Activated CD8-positive, alpha-beta memory T cell treated with anti-CD3 and anti-CD28 coated beads for 1 hour (primary cell): ENCODE measurements around the gene ASCC1.
A peak's percentile ranks its signal among the peaks of the same experiment; 100 is the strongest.

Source experiments
- DNase-seq, 2 donors: peaks; one replicate each; pipeline ENCODE4 v3.0.0-alpha.2; 2020; ENCODE audit warnings: low read depth in 1 of 2; ENCODE audit errors: extremely low read depth in 1 of 2

The ASCC1 gene

DNA sequence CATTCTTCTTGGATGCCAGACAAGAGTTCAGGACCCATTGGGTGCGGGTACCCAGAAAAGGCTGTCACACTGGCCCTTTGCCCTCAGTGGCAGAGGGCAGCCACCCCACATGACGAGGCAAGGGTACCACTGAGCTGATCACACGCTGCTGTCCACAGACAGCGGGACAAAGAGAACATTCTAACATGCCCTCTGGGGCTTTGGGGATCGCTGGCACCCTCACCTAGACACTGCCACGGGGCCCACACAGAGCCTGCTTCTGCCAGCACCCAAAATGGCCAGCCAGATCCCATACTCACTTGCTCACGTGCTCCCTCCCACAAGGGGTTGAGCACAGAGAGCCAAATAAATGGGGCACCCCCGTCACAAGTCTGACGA lies 111.0 kb downstream of the ASCC1 start:
- DNase-seq, result no peak

DNA sequence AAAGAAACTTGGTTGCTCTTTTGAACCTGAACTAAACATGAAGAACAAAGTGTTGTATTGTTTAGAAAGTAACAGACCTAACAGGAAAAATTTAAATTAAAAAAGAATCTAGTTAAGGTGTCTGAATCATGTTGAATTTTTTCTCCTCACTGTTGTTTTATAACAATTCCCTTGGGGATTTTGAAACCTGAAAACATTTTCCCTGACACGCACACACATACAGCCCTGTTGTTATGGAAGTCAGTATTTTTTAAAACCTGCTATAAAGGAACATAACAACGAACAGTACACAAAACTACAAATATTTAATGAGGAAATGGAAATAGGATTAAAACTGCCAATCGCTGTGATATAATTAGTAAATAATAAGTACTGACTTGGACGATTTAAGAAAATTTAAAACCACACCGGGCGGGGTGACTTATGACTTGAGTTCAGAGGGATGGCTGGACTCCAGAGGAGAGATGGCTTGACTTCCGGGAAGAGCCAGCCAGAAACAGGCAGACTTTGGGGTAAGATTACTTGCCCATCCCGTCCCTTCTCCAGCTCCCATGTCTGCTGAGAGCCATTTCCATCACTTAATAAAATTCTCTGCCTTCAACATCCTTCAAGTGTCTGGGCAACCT lies 111.5 kb downstream of the ASCC1 start:
- no peak for DNase-seq

DNA sequence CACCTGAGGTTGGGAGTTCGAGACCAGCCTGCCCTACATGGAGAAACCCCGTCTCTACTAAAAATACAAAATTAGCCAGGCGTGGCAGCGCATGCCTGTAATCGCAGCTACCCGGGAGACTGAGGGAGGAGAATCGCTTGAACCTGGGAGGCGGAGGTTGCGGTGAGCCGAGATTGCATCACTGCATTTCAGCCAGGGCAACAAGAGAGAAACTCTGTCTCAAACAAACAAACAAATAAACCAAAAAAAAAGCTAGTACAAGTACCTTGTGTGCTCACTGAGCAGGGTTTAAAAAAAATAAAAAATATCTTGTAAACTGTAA lies 116.5 kb downstream of the ASCC1 start:
- no peak for DNase-seq

DNA sequence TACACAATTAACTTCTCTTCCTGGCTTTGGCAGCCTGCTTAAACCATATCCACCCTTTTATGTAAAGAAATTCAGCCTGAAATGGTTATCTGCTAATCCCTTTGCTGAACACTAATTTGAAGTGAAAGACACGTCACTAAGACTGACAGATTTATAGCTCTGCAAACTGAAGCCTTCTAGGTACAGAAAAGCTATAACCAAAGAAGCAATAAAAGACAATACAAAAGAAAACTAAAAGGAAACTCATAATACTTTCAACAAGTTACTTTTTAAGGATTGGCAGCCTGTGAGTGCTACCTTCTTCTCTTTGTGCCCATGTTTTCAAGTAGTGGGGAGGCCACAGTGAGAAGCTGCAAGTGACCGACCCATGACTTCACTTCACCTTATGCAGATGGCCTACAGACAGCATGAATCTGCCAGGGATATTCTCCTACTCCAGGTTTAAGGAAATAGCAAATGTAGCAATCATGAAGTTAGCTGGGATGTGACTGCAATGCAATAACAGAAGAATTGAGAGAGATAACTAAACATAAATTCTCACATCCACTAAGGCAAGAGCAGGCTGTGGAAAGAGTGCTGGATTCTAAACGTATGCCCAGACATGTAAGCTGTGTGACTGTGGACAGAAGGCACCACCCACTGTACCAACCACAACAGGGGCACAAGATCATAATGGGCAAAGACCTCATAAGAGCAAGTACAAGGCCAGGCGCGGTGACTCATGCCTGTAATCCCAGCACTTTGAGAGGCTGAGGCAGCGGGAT lies 117.1 kb downstream of the ASCC1 start:
- DNase-seq, result no peak

DNA sequence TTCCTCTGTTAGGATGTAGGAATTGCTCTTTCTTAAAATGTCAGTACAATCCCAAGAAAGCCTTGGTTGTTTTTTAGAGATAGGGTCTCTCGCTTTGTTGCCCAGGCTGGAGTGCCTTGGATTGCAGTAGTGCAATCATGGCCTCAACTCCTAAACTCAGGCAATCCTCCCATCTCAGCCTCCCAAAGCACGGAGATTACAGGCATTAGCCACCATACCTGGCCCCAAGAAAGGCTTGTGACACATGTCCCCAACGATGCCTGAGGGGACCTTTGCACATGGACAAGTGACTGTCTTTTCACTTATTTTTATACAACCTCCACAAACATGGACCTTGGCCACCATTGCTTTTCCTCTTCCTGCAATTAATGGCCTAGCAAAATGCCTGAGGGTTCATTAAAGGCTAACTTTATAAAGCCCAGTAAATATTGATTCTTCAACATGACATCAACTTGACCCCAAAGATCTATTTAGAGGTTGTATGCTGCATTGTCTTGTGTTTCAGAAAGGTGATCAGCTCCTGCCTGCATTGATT lies 117.7 kb downstream of the ASCC1 start:
- no peak for DNase-seq

DNA sequence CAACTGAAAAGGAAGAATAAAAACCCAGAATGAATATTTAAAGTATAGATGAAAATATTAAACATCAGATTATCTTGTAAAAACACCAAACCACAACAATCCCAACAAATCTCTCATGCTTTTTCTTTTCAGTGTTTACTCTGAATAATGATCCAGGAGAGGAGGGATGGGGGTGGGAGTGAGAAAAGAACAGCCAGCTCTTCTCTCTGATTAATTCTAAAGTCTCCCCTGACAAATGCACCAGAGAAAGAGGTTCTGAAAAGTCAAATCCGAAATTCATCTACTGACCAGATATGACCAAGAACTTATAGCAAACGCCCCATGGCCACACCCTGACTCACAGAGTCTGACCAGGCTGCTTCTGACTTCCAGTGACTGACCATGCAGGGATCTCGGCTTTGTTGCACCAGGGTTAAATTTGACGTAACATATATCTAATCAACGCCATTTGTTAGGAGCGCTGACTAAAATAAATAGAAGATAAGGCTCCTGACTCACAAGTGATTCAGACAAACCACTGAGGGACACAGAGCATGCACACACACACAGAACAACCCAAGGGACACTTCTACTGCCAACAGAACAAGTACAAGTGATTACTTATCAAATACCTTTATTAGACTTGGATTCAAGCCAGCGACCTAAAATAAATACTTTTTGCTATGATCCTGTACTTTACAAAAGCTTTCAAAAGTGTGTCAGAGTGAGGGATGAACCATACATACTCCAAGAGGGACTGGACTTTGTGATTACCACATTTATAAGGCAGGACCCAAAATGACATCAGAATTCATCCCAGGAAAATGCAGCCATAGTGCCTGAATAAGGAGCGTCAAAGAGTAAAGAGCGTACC lies 118.4 kb downstream of the ASCC1 start:
- DNase-seq, result no peak

DNA sequence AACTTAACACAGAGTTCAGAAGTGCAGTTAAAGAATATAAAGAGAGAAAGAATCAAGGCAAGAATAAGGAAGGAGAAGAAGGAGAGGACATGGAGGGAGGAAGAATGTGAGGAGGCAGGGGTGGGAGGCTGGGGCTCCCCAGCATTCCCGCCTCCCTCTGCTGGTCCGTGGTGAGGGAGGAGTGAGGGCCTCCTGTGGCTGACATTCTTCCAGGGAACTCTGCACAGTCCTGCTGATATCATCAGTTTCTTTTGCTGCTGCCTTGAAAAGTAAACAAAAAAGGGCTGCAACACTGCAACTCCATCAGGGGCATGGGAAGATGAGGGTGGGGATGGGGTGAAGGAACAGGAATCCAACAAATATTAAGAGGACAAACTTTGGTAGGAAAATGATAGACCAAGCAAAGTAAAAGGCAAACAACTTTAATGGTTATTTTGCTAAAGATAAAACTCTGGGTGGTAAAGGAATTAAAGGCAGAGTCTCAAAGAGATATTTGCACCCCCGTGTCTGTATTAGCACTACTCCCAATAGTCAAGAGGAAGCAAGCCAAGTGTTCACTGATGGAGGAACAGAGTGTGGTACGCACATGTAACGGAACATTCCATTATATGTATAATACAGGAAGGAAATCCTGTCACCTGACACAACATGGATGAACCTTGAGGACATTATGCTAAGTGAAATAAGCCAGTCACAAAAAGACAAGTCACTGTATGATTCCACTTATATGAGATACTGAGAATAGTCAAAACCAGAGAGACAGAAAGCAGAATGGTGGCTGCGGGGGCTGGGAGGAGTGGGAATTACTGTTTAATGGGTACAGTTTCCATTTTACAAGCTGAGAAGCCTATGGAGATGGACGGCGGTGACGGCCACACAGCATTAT lies 119.7 kb downstream of the ASCC1 start:
- DNase-seq, result no peak

DNA sequence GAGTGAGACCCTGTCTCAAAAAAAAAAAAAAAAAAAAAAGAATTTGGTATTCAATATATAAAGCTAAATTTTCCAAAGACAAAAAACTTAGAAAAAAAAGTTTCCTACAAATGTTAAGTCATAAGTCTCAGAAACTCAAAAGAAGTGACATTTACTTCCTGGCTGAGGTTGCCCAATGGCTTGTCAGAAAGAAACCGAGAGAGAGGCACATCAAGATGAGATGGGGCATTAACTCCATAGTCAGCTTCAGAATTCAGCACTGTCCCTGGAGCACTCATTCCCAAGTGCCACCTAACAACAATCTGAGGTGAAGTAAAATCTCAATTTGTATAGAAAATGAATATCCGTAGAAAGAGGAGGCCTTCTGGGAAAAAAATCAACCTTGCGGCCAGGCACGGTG lies 120.9 kb downstream of the ASCC1 start:
- DNase-seq, result no peak

DNA sequence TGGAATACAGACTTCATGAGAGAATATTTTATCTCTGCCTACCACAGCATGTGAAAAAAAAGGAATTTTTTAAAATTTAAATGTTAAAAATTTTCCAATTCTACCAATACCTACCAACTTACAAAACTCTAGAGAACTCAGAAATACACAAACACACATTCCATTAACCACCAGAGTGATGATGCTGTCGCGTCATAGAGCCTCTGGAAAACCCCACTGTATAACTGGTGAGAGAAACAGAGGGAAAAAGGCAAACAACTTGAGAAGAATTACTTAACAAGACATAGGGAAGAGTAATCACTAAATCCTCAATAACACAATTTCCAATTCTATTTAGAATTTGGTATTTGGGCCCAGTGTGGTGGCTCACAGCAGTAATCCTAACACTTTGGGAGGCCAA lies 121.5 kb downstream of the ASCC1 start:
- no peak for DNase-seq

DNA sequence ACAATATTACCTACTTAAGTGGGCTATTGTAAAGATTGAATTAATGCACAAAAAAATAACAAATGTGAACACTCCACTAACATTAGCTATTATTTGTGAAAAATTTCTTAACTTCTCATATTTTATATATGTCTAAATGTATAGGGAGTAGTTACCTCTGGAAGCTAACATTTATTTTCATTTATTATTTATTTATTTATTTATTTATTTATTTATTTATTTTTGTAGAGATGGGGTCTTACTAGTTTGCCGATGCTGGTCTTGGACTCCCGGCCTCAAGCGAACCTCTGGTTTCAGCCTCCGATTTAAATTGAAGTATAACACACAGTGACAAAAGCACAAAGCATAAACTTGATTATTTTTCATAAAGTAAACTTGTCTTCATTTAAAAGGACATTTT lies 122.6 kb downstream of the ASCC1 start:
- no peak for DNase-seq

DNA sequence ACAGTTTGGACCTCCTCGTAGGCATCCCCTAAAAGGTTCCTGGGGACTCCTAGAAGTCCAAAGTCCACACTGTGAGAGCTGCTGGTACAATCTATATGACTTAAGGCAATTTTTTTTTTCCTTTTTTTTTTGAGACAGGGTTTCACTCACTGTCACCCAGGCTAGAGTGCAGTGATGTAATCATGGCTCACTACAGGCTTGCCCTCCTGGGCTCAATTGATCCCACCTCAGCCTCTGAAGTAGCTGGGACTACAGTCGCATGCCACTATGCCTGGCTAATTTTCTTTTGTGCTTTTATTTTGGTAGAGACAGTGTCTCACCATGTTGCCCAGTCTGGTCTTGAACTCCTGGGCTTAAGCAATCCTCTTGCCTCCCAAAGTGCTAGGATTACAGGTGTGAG lies 123.1 kb downstream of the ASCC1 start:
- no peak for DNase-seq

DNA sequence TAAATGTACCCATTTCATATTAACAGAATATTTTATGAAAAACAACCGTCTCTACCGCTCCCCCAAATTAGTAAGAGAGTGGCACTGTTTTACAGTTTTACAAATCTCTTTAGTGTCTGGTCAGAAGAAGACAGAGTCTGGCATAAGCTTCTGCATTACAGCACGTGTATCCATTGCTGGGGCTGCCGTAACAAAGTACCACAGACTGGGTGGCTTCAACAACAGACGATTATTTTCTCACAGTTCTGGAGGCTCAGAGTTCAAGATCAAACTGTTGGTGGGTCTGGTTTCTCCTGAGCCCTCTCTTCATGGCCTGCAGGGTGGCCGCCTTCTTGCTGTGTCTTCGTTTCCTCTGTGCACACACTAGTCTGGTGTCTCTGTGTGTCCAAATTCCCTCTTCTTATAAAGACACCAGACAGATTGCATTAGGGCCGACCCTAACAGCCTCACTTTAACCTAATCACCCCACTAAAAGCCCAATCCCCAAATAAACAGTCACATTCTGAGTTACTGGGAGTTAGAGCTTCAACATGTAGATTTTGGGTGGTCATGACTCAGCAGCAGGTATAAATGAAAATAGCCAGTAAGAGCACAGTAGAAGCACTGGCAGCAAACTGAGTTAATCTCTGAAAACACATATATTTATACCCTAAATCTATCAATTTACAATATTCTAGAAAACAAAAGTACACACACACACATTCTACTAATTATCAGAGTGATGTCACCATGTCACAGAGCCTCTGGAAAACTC lies 123.7 kb downstream of the ASCC1 start:
- no peak for DNase-seq

DNA sequence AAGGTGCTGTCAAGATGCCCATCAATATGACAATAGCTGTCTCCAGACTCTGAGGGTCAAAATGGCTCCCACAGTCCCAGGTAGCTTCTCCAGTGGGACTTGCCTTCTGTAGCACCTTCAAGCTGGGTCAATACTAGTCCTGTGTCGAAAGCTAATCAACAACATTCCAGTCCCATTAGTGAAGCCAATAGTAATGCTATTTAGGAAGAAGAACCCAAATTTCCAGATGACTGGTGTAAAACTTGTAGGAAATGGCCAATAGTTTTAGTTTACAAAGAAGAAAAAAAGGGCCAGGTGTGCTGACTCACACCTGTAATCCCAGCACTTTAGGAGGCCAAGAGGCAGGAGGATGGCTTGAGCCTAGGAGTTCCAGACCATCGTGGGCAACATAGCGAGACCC lies 125.8 kb downstream of the ASCC1 start:
- no peak for DNase-seq

DNA sequence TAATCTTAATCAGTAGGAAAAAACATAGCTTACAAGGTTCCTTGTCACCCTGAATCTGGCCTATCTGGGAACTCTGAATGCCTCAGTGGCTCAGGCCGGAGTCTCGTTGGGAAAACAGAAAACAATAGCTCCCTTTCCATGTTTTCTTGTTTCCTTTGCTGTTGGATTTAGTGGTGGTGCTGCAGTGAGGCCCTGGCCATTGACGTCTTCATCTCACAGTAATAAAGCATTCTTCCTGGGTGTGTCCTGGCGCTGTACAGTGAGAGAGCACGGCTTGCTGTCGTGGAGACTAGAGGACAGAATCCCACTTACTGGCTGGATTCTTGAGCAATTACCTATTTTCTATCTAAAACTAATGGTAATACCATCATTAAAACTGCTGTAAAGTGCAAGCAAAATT lies 126.5 kb downstream of the ASCC1 start:
- DNase-seq, result no peak

DNA sequence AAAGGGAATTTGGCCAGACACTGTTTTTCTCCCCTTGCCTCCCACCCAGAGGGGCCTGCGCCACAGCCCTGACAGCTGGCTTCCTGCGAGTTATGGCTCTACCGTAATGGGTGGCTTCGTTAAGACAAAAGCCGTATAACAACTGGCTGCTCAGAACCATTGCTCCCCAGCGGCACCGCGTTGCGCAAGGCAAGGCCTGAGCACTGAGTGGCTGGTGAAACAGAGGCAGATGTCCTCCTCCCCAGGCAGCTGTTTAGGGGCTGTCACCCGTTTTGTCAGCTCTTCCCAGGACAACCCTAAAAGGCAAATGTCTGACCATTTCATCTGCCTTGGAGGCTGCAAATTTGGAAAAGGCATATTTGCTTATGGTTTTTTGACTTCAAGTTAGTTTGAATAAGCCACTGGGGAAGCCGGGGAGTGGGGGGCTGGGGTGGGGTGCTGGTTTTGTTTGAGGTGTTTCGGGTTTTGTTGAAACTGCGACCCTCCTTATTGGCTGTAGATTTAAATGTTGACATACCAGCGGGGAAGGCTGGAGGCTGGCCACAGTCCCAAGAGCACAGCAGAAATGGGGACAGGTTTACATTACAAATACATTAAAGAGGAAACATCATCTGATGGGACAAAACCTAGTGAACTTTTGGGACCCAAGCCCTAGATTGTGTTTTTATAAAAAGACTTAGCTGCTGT lies 127.0 kb downstream of the ASCC1 start:
- peak in 1 of 2 donors; percentile 38 for DNase-seq

DNA sequence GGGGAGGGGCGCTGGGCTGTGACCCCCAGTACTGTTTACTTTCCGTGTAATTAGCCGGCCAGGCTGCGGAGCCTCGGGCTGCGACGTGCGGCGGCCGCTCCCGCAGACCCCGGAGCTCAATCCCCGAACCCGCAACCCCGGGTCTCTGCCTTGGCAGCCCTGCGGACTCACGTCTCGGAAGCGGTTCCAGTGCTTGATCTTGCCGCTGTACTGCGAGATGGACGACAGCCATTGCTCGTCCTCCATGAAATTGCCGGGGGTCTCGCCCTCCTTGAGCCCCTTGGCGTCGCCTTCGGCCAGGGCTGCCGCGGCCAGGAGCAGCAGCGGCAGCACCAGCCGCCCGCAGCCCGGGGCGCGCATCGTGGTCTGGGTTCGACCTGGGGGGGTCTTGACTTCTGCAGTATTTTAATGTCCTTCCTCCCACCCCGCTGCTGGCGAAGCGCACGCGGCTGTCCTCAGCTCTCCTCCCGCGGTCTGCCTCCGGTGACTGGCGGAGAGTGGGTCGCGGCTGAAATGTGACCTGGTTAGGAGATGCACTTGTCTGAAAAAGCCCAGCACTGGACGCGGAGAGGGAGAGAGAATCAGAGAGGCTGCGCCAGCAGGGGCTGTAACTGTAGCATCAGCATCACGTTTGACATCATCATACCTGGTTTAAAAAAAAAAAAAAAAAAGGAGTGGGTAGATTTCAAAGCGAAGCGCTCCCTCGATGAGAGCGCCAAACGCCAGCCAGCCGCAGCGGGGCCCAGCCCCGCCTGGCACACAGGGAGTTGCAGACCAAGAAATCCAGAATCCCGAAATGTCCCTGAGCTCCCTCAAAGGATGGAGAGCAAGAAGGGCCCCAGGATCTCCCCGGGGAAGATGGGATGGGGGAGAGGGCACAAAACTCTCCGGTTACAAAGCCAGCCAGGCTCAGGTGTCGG lies 127.8 kb downstream of the ASCC1 start, which contains the start of gene SPOCK2:
SPOCK2 (minus strand) TSS at position 583 of the 920 bp plus-strand sequence; CDS start at position 360, 223 bp downstream.
- DNase-seq, result peak; percentile 52 to 60

DNA sequence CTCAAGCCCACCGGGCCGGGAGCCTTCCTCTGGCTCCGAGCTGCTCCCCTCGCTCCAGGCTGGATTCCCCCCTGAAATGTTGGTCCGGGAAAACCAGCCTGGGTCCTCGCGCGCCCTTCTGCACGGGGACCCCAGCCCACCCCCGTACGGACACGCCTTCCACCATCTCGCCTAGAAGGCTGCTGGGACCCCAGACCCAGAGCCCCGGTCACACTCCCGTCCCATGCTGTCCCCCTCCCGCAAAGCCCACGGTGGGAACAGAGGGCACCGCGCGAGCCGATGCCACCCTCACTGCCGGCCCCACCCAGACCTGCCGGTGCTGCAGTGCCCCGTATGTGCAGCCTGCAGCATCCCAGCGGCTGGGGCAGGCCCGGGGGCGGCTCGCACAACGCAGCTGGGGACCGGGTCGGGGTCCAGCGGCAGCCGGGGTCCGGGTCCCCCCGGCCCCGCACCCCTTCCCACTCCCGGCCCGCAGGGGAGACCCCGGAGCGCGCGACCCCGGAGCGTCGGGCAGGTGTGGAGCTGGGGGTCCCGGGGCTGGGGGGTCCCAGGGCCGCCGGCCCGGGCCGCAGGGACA lies 128.6 kb downstream of the ASCC1 start:
- no peak for DNase-seq
